ENCODE measurements around the gene TOGARAM2. TPM values are rescaled to one million over a fixed set of nuclear protein-coding genes. Genes with fewer than 3 reads are reported as not detected.

The TOGARAM2 gene
- total and polyA plus RNA-seq, 10 donors, result 3.0 to 19.9 (median 8.6) TPM

GRCh38 chr2:28997847-28998735 is 17.0 kb downstream of the TOGARAM2 start:
- 78 to 91% (median 89%) methylated on average over 6 to 17 of the region's 17 CpGs for WGBS, 5 donors
- Histone ChIP-seq H3K27me3 (replicated peaks in 1 of 7) (no peaks in the 10 kb centered on the region), H3K4me3 (peak overlapping the region in 3 of 8 donors; percentile 13 to 44 (median 16)), H3K4me1 (peaks cover 0 to 26% (median 12%) of the 10 kb centered on the region in 6 donors), H3K27ac (peak overlapping the region in 3 of 8 donors; percentile 29 to 59 (median 54)), H3K9me3 (no peaks in the 10 kb centered on the region), H3K36me3 (no peaks in the 10 kb centered on the region)
- peak; percentile 59 for DNase-seq
- intact Hi-C loops (cut with DNase I; ENCODE audit: low total_unique reads), result no loop called here
- TF ChIP-seq POLR2AphosphoS5 (IDR thresholded peaks at IDR 0.05) (no peak), CTCF (IDR thresholded peaks at IDR 0.05 in 8 of 11, conservative IDR thresholded peaks at IDR 0.05 in 3 of 11) (no peak), POLR2A (IDR thresholded peaks at IDR 0.05) (no peak)

- Histone ChIP-seq H3K36me3 (peaks cover 0 to 4% (median 0%) of the 10 kb centered on the region in 6 donors), H3K9me3 (no peaks in the 10 kb centered on the region), H3K4me1 (peaks cover 0 to 26% (median 12%) of the 10 kb centered on the region in 6 donors), H3K27ac (peak overlapping the region in 5 of 8 donors; percentile 14 to 79 (median 73)), H3K4me3 (peak overlapping the region in 1 of 8 donors; percentile 14), H3K27me3 (replicated peaks in 1 of 7) (no peaks in the 10 kb centered on the region)
- DNase-seq, result peak; percentile 93
- intact Hi-C loops (cut with DNase I; ENCODE audit: low total_unique reads), result no loop called here
- 11 to 35% (median 21%) methylated on average over 5 to 7 of the region's 7 CpGs for WGBS, 5 donors
- TF ChIP-seq POLR2AphosphoS5 (IDR thresholded peaks at IDR 0.05) (peak; percentile 59 to 64 (median 61)), CTCF (IDR thresholded peaks at IDR 0.05 in 8 of 11, conservative IDR thresholded peaks at IDR 0.05 in 3 of 11) (no peak), POLR2A (IDR thresholded peaks at IDR 0.05) (no peak)
Observed at GRCh38 chr2:29000481-29000880, 19.4 kb downstream of the TOGARAM2 start.

- peaks cover 0 to 4% (median 0%) of the 10 kb centered on the region in 6 donors for H3K36me3 ChIP-seq
- H3K4me1 ChIP-seq, result peaks cover 0 to 26% (median 12%) of the 10 kb centered on the region in 6 donors
- H3K27me3 ChIP-seq (replicated peaks in 1 of 7), result no peaks in the 10 kb centered on the region
- TF ChIP-seq POLR2AphosphoS5 (IDR thresholded peaks at IDR 0.05), result no peak
- no peak for TF ChIP-seq CTCF (IDR thresholded peaks at IDR 0.05 in 8 of 11, conservative IDR thresholded peaks at IDR 0.05 in 3 of 11)
- TF ChIP-seq POLR2A (IDR thresholded peaks at IDR 0.05), result no peak
- intact Hi-C loops (cut with DNase I; ENCODE audit: low total_unique reads), result no loop called here
- WGBS, 5 donors, result 44 to 81% (median 51%) methylated on average over 5 of the region's 5 CpGs
- H3K9me3 ChIP-seq, result no peaks in the 10 kb centered on the region
- no peak for DNase-seq
- peak overlapping the region in 1 of 8 donors; percentile 14 for H3K4me3 ChIP-seq
- H3K27ac ChIP-seq, result peak overlapping the region in 4 of 8 donors; percentile 14 to 79 (median 74)
Observed at GRCh38 chr2:29000956-29001355, 19.9 kb downstream of the TOGARAM2 start.

- intact Hi-C loops (cut with DNase I; ENCODE audit: low total_unique reads), result no loop called here
- 78 to 90% (median 89%) methylated on average over 4 of the region's 4 CpGs for WGBS, 5 donors
- Histone ChIP-seq H3K4me1 (peaks cover 0 to 32% (median 12%) of the 10 kb centered on the region in 6 donors), H3K4me3 (no peak overlapping the region), H3K27me3 (replicated peaks in 1 of 7) (no peaks in the 10 kb centered on the region), H3K9me3 (no peaks in the 10 kb centered on the region), H3K36me3 (peaks cover 0 to 4% (median 0%) of the 10 kb centered on the region in 6 donors), H3K27ac (peak overlapping the region in 3 of 8 donors; percentile 38 to 79 (median 73))
- DNase-seq, result no peak
- TF ChIP-seq CTCF (IDR thresholded peaks at IDR 0.05 in 8 of 11, conservative IDR thresholded peaks at IDR 0.05 in 3 of 11), result no peak
- TF ChIP-seq POLR2AphosphoS5 (IDR thresholded peaks at IDR 0.05), result no peak
- no peak for TF ChIP-seq POLR2A (IDR thresholded peaks at IDR 0.05)
Observed at GRCh38 chr2:29001806-29002205, 20.7 kb downstream of the TOGARAM2 start.
